Measurements from ENCODE around the gene C18orf54.

C18orf54 gene

DNA sequence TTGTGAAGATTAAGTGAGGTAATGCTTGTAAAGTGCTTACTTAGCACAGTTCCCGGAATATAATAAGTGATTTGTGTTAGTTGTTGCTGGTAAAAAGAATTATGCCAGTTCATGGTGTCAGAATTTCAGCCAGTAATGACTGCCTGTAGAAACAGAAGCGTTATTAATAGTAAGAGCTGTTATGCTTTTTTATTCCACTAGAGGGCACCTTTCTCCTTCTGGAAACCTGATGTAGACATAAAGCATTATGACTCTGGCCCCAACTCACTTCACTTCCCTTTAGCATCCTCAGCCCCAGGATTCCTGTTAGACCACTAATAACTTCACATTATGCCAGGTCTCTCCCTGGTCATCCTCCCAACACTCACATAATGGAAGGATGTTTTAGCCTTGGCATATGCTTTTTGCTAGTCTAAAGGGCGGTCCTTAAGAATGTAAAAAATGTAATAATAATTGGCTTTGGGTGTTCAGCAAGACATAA, 34.9 kb downstream of the C18orf54 start:
- H3K4me1 ChIP-seq (ENCODE audit: insufficient read depth, low read length, severe bottlenecking) = peaks cover 11% of the 10 kb centered on the region
- no peak overlapping the region for H3K9ac ChIP-seq (ENCODE audit: low read length)
- no peaks in the 10 kb centered on the region for H3K27me3 ChIP-seq (ENCODE audit: insufficient read depth, low read length)
- no peak overlapping the region for H3K4me3 ChIP-seq (ENCODE audit: low read depth, low read length, poor library complexity, severe bottlenecking)
- H2AFZ ChIP-seq (ENCODE audit: low read length) = no peak overlapping the region
- H3K79me2 ChIP-seq (ENCODE audit: insufficient read depth, low read length) = no peaks in the 10 kb centered on the region
- no peak overlapping the region for H3K27ac ChIP-seq (ENCODE audit: low read depth, low read length, poor library complexity, severe bottlenecking)
- no peak overlapping the region for H3K4me2 ChIP-seq (ENCODE audit: low read length)
- no peaks in the 10 kb centered on the region for H3K9me2 ChIP-seq (ENCODE audit: low read depth, low read length)
- no peaks in the 10 kb centered on the region for H3F3A ChIP-seq (ENCODE audit: insufficient read depth, low read length)
- H3K9me3 ChIP-seq (ENCODE audit: low read length) = no peaks in the 10 kb centered on the region
- TF ChIP-seq EZH2 (IDR thresholded peaks at IDR 0.05; ENCODE audit: borderline replicate concordance, low read length) = no peak
- peak; percentile 69 for TF ChIP-seq CTCF (IDR thresholded peaks at IDR 0.05; ENCODE audit: low read length)
- H3K36me3 ChIP-seq (ENCODE audit: insufficient read depth, low read length) = no peaks in the 10 kb centered on the region
- no peaks in the 10 kb centered on the region for H4K20me1 ChIP-seq (ENCODE audit: insufficient read depth, low read length)

DNA sequence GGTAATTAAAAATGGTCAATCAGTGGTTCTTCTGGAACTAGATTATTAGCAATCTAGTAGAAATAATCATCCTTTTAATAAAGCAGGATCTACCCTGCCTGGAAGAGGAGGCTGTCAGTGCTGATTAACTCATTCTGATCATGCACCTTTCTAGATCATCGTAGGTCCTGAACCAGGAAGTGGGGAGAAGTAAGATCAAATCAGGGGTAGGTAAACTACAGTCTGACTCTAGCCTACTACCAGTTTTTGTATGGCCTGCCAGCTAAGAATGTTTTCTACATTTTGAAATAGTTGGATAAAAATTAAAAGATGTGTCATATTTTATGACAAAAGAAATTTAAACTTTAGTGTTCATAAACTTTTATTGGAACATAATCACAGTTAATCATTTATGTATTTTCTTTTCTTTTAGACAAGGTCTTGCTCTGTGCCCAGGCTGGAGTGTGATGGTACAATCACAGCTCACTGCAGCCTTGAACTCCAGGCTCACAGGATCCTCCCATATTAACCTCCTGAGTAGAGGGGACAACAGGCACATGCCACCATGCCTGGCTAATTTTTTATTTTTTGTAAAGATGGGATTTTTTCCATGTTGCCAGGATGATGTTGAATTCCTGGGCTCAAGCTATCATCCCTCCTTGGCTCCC, 36.1 kb downstream of the C18orf54 start:
- H3K4me3 ChIP-seq (ENCODE audit: low read depth, low read length, poor library complexity, severe bottlenecking) = no peak overlapping the region
- TF ChIP-seq CTCF (IDR thresholded peaks at IDR 0.05; ENCODE audit: low read length) (no peak), EZH2 (IDR thresholded peaks at IDR 0.05; ENCODE audit: borderline replicate concordance, low read length) (no peak)
- H3K27me3 ChIP-seq (ENCODE audit: insufficient read depth, low read length) = no peaks in the 10 kb centered on the region
- H3K4me1 ChIP-seq (ENCODE audit: insufficient read depth, low read length, severe bottlenecking) = peaks cover 4% of the 10 kb centered on the region
- H3K36me3 ChIP-seq (ENCODE audit: insufficient read depth, low read length) = no peaks in the 10 kb centered on the region
- no peak overlapping the region for H3K27ac ChIP-seq (ENCODE audit: low read depth, low read length, poor library complexity, severe bottlenecking)
- H3K4me2 ChIP-seq (ENCODE audit: low read length) = no peak overlapping the region
- no peaks in the 10 kb centered on the region for H3F3A ChIP-seq (ENCODE audit: insufficient read depth, low read length)
- no peaks in the 10 kb centered on the region for H3K9me2 ChIP-seq (ENCODE audit: low read depth, low read length)
- H4K20me1 ChIP-seq (ENCODE audit: insufficient read depth, low read length) = no peaks in the 10 kb centered on the region
- no peaks in the 10 kb centered on the region for H3K9me3 ChIP-seq (ENCODE audit: low read length)
- no peak overlapping the region for H3K9ac ChIP-seq (ENCODE audit: low read length)
- no peaks in the 10 kb centered on the region for H3K79me2 ChIP-seq (ENCODE audit: insufficient read depth, low read length)
- H2AFZ ChIP-seq (ENCODE audit: low read length) = no peak overlapping the region

GRCh38 chr18:54396760-54397159, 39.1 kb downstream of the C18orf54 start:
- Histone ChIP-seq H3K9me2 (ENCODE audit: low read depth, low read length) (no peaks in the 10 kb centered on the region), H3K36me3 (ENCODE audit: insufficient read depth, low read length) (no peaks in the 10 kb centered on the region), H3K27ac (ENCODE audit: low read depth, low read length, poor library complexity, severe bottlenecking) (no peak overlapping the region), H2AFZ (ENCODE audit: low read length) (no peak overlapping the region), H3K79me2 (ENCODE audit: insufficient read depth, low read length) (no peaks in the 10 kb centered on the region), H3K4me1 (ENCODE audit: insufficient read depth, low read length, severe bottlenecking) (no peaks in the 10 kb centered on the region), H3F3A (ENCODE audit: insufficient read depth, low read length) (no peaks in the 10 kb centered on the region), H3K4me2 (ENCODE audit: low read length) (no peak overlapping the region), H3K9me3 (ENCODE audit: low read length) (no peaks in the 10 kb centered on the region), H3K4me3 (ENCODE audit: low read depth, low read length, poor library complexity, severe bottlenecking) (no peak overlapping the region), H3K9ac (ENCODE audit: low read length) (no peak overlapping the region), H3K27me3 (ENCODE audit: insufficient read depth, low read length) (no peaks in the 10 kb centered on the region), H4K20me1 (ENCODE audit: insufficient read depth, low read length) (no peaks in the 10 kb centered on the region)
- TF ChIP-seq CTCF (IDR thresholded peaks at IDR 0.05; ENCODE audit: low read length) = no peak

All from OCI-LY1 (cell line).